H9 (cell line): ENCODE results near the gene CLEC16A. TPM values are rescaled to one million over a fixed set of nuclear protein-coding genes. Genes with fewer than 3 reads are reported as not detected.

Experiments used
- DNase-seq: peaks from one replicate; pipeline ENCODE4 v3.0.0-alpha.2; 2017
- H2AFZ ChIP-seq: one replicate; pipeline ENCODE4 v1.6.1; 2013; ENCODE audit warnings: mild to moderate bottlenecking, low read length, control low read depth, moderate library complexity
- H2AK5ac ChIP-seq: 2 replicates; pipeline ENCODE4 v1.6.1; 2013; ENCODE audit warnings: low read length, control low read depth, mixed read lengths; ENCODE audit not compliant: insufficient read length
- H2BK120ac ChIP-seq: one replicate; pipeline ENCODE4 v1.6.1; 2013; ENCODE audit warnings: low read depth, mild to moderate bottlenecking, low read length, control low read depth, inconsistent platforms; ENCODE audit not compliant: poor library complexity, severe bottlenecking
- H2BK12ac ChIP-seq: 2 replicates; pipeline ENCODE4 v1.6.1; 2013; ENCODE audit warnings: low read length, control low read depth, mixed read lengths, low read depth; ENCODE audit not compliant: insufficient read length
- H2BK15ac ChIP-seq: 2 replicates; pipeline ENCODE4 v1.6.1; 2013; ENCODE audit warnings: low read depth, low read length, control low read depth
- H2BK20ac ChIP-seq: one replicate; pipeline ENCODE4 v1.6.1; 2013; ENCODE audit warnings: low read depth, mild to moderate bottlenecking, low read length, control low read depth, inconsistent platforms; ENCODE audit not compliant: poor library complexity, severe bottlenecking
- H2BK5ac ChIP-seq: 2 replicates; pipeline ENCODE4 v1.6.1; 2013; ENCODE audit warnings: low read length, control low read depth, mixed read lengths; ENCODE audit not compliant: insufficient read length
- H3K14ac ChIP-seq: 2 replicates; pipeline ENCODE4 v1.6.1; 2013; ENCODE audit warnings: low read length, control low read depth; ENCODE audit not compliant: insufficient read depth
- H3K18ac ChIP-seq: 2 replicates; pipeline ENCODE4 v1.6.1; 2013; ENCODE audit warnings: low read depth, mild to moderate bottlenecking, mixed read lengths, low read length, control low read depth; ENCODE audit not compliant: insufficient read length
- H3K23ac ChIP-seq: 2 replicates; pipeline ENCODE4 v1.6.1; 2013; ENCODE audit warnings: low read length, control low read depth, mixed read lengths, low read depth; ENCODE audit not compliant: insufficient read length
- H3K23me2 ChIP-seq: 2 replicates; pipeline ENCODE4 v1.6.1; 2013; ENCODE audit warnings: low read depth, mild to moderate bottlenecking, mixed read lengths, low read length, control low read depth; ENCODE audit not compliant: insufficient read length, poor library complexity, severe bottlenecking
- H3K27ac ChIP-seq: 2 replicates; pipeline ENCODE4 v1.5.1; 2013; ENCODE audit warnings: low read length, control low read depth, mixed read lengths, low read depth; ENCODE audit not compliant: insufficient read length
- H3K27me3 ChIP-seq: 2 replicates; pipeline ENCODE4 v1.6.1; 2013; ENCODE audit warnings: low read length, control low read depth, inconsistent platforms; ENCODE audit not compliant: insufficient read depth
- H3K4ac ChIP-seq: 2 replicates; pipeline ENCODE4 v1.6.1; 2013; ENCODE audit warnings: low read depth, mild to moderate bottlenecking, control low read depth, inconsistent platforms, low read length, moderate library complexity
- H3K4me1 ChIP-seq: 2 replicates; pipeline ENCODE4 v1.6.1; 2013; ENCODE audit warnings: low read length, control low read depth, inconsistent platforms; ENCODE audit not compliant: insufficient read depth
- H3K4me2 ChIP-seq: 2 replicates; pipeline ENCODE4 v1.6.1; 2013; ENCODE audit warnings: low read length, control low read depth, mixed read lengths; ENCODE audit not compliant: insufficient read length, insufficient read depth
- H3K56ac ChIP-seq: 2 replicates; pipeline ENCODE4 v1.6.1; 2013; ENCODE audit warnings: low read depth, mild to moderate bottlenecking, mixed read lengths, low read length, control low read depth; ENCODE audit not compliant: insufficient read length
- H3K79me1 ChIP-seq: 2 replicates; pipeline ENCODE4 v1.6.1; 2013; ENCODE audit warnings: low read depth, mild to moderate bottlenecking, moderate library complexity, low read length, control low read depth, inconsistent platforms; ENCODE audit not compliant: insufficient read depth, poor library complexity, severe bottlenecking
- H3K79me2 ChIP-seq: 2 replicates; pipeline ENCODE4 v1.6.1; 2013; ENCODE audit warnings: low read length, control low read depth, inconsistent platforms; ENCODE audit not compliant: insufficient read depth
- H3K9ac ChIP-seq: 2 replicates; pipeline ENCODE4 v1.6.1; 2013; ENCODE audit warnings: low read length, control low read depth, mixed read lengths; ENCODE audit not compliant: insufficient read length; ENCODE audit errors: extremely low read depth
- H3K9me3 ChIP-seq: one replicate; pipeline ENCODE4 v1.6.1; 2013; ENCODE audit warnings: low read depth, low read length, inconsistent platforms; ENCODE audit not compliant: control insufficient read depth
- H3T11ph ChIP-seq: one replicate; pipeline ENCODE4 v1.6.1; 2013; ENCODE audit warnings: mild to moderate bottlenecking, low read length, control low read depth, inconsistent platforms
- H4K20me1 ChIP-seq: one replicate; pipeline ENCODE4 v1.6.1; 2013; ENCODE audit not compliant: control insufficient read depth, insufficient read length, insufficient read depth
- H4K5ac ChIP-seq: 2 replicates; pipeline ENCODE4 v1.6.1; 2013; ENCODE audit warnings: low read depth, mild to moderate bottlenecking, mixed read lengths, low read length, control low read depth; ENCODE audit not compliant: insufficient read length
- H4K8ac ChIP-seq: replicated peaks from 2 replicates; pipeline ENCODE4 v1.6.1; 2013; ENCODE audit warnings: low read length, control low read depth, mixed read lengths, low read depth; ENCODE audit not compliant: insufficient read length
- H4K91ac ChIP-seq: 2 replicates; pipeline ENCODE4 v1.6.1; 2013; ENCODE audit warnings: low read depth, mild to moderate bottlenecking, moderate library complexity, mixed read lengths, low read length, control low read depth; ENCODE audit not compliant: insufficient read length
- H3K27ac Mint-ChIP-seq, 3 experiments: 2 replicates in 2 of 3; 3 replicates in 1 of 3; pipeline ENCODE4 v1.8.0; 2020 to 2021; ENCODE audit warnings: mixed read lengths in 3 of 3, mild to moderate bottlenecking in 1 of 3, moderate library complexity in 1 of 3
- H3K27me3 Mint-ChIP-seq: 2 replicates; pipeline ENCODE4 v1.8.0; 2021; ENCODE audit warnings: low read depth, mild to moderate bottlenecking, moderate library complexity, mixed read lengths
- H3K36me3 Mint-ChIP-seq, 3 experiments: 2 replicates in 2 of 3; 3 replicates in 1 of 3; pipeline ENCODE4 v1.8.0; 2020 to 2021; ENCODE audit warnings: low read depth in 3 of 3, mixed read lengths in 3 of 3; ENCODE audit not compliant: insufficient read depth in 1 of 3
- H3K4me1 Mint-ChIP-seq, 2 experiments: 2 replicates each; pipeline ENCODE4 v1.8.0; 2020; ENCODE audit warnings: mixed read lengths in 2 of 2
- H3K4me3 Mint-ChIP-seq, 2 experiments: 2 replicates in 1 of 2; 3 replicates in 1 of 2; pipeline ENCODE4 v1.8.0; 2020 to 2021; ENCODE audit warnings: mild to moderate bottlenecking in 2 of 2, mixed read lengths in 2 of 2, moderate library complexity in 1 of 2
- H3K9me3 Mint-ChIP-seq, 2 experiments: 2 replicates in 1 of 2; 3 replicates in 1 of 2; pipeline ENCODE4 v1.8.0; 2020; ENCODE audit warnings: mild to moderate bottlenecking in 2 of 2, mixed read lengths in 2 of 2, moderate library complexity in 1 of 2
- WGBS: extraction: QIAGEN DNeasy Blood & Tissue Kit; methylation state at CpG from one replicate; pipeline ENCODE4 v1.1.7; 2013; ENCODE audit warnings: missing lambda C conversion rate, low lambda C conversion rate, mixed read lengths; ENCODE audit not compliant: insufficient read length; ENCODE audit errors: extremely low coverage; 5-methylcytosine and 5-hydroxymethylcytosine counted together
- total RNA-seq: library from RNA; stranded (reverse); gene quantifications from 2 replicates; pipeline ENCODE4 v1.2.1, GENCODE V29; 2021
- TF ChIP-seq, protein P1 (sequence below): fragments of 200-600 bp; sonication (generic); conservative IDR thresholded peaks from 3 replicates; pipeline ENCODE4 v1.8.0; 2021; ENCODE audit warnings: antibody characterized with exemption, mild to moderate bottlenecking

The CLEC16A gene
- total RNA-seq, 1 experiment from 2014 or later, result 15.2 TPM

DNA sequence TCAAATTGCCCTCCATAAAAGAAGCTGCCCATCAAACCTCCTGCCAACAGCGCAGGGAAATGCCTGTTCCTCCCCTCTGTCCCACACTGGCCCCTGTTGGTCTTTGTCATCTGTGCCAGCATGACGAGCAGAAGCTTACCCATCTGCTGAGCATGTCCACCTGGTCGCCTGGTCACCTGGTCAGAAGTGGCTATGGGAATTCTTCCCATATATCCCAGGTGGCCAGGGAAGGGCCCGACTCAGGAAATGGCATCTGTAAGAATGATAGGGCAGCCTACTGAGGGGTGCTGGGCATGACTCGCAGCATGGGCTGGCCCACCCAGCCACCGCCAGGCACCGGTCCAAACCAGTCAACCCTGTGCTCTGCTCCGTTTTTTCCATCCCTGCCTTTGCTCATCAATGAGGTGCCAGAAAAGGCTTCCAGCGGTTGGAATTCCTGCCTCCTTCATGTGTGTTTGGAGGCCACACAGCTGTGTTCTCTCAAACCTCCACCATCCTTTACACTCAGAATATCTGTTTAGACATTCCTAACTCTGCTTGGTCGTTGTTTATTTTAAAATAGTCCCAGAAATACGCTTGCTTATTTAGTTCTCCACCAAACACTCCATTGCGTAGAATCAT, 145.2 kb downstream of the CLEC16A start:
- no CpG with 5 or more reads among the region's 12 CpGs for WGBS
- no peak overlapping the region for H3K9ac ChIP-seq
- H2AFZ ChIP-seq, result no peak overlapping the region
- H3K4ac ChIP-seq, result no peak overlapping the region
- no peak overlapping the region for H2AK5ac ChIP-seq
- no peak overlapping the region for H3K18ac ChIP-seq
- H3K4me3 Mint-ChIP-seq, result no peak overlapping the region
- H3K56ac ChIP-seq, result no peak overlapping the region
- H3K23me2 ChIP-seq, result no peaks in the 10 kb centered on the region
- H3K4me2 ChIP-seq, result no peak overlapping the region
- H4K8ac ChIP-seq, result no peak overlapping the region
- no peak overlapping the region for H2BK5ac ChIP-seq
- H3K79me1 ChIP-seq, result no peaks in the 10 kb centered on the region
- no peak overlapping the region for H2BK12ac ChIP-seq
- H3T11ph ChIP-seq, result no peak overlapping the region
- H3K27ac Mint-ChIP-seq, result peak overlapping the region in 1 of 3 experiments; percentile 65; a peak in 2 of 7 replicates
- H4K5ac ChIP-seq, result no peak overlapping the region
- H3K14ac ChIP-seq, result no peak overlapping the region; the same call in 1 of the 2 replicates
- H3K4me1 ChIP-seq, result no peaks in the 10 kb centered on the region; the same call in 1 of the 2 replicates
- H2BK120ac ChIP-seq, result no peak overlapping the region
- DNase-seq, result no peak
- H3K36me3 Mint-ChIP-seq, result peaks cover 0 to 3% (median 0%) of the 10 kb centered on the region in 3 experiments; a peak in 1 of 7 replicates
- H4K91ac ChIP-seq, result no peak overlapping the region
- H4K20me1 ChIP-seq, result no peaks in the 10 kb centered on the region
- H2BK20ac ChIP-seq, result no peak overlapping the region
- TF ChIP-seq, protein P1, sequence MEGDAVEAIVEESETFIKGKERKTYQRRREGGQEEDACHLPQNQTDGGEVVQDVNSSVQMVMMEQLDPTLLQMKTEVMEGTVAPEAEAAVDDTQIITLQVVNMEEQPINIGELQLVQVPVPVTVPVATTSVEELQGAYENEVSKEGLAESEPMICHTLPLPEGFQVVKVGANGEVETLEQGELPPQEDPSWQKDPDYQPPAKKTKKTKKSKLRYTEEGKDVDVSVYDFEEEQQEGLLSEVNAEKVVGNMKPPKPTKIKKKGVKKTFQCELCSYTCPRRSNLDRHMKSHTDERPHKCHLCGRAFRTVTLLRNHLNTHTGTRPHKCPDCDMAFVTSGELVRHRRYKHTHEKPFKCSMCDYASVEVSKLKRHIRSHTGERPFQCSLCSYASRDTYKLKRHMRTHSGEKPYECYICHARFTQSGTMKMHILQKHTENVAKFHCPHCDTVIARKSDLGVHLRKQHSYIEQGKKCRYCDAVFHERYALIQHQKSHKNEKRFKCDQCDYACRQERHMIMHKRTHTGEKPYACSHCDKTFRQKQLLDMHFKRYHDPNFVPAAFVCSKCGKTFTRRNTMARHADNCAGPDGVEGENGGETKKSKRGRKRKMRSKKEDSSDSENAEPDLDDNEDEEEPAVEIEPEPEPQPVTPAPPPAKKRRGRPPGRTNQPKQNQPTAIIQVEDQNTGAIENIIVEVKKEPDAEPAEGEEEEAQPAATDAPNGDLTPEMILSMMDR, result no peak
- H3K9me3 ChIP-seq, result no peaks in the 10 kb centered on the region
- peaks cover 8 to 9% of the 10 kb centered on the region in 2 experiments for H3K4me1 Mint-ChIP-seq
- no peak overlapping the region for H3K27ac ChIP-seq
- H3K23ac ChIP-seq, result no peak overlapping the region
- no peaks in the 10 kb centered on the region for H3K27me3 ChIP-seq
- no peaks in the 10 kb centered on the region for H3K9me3 Mint-ChIP-seq
- no peaks in the 10 kb centered on the region for H3K79me2 ChIP-seq
- H3K27me3 Mint-ChIP-seq, result no peaks in the 10 kb centered on the region
- H2BK15ac ChIP-seq, result no peak overlapping the region
